Transverse colon (tissue), 3 donors: ENCODE data around the gene FGR.
"Not testable (repeated sequence)": the region's sequence is repeated elsewhere in the genome, so short reads cannot be mapped to it uniquely, and the experiment has no call there.

Experiments used
- EP300 ChIP-seq: sonication (generic); formaldehyde crosslinking; IDR thresholded peaks from one replicate; pipeline ENCODE4 v1.6.1; 2017; ENCODE audit warnings: antibody characterized with exemption, low read depth
- POLR2A ChIP-seq: fragments of 450-650 bp; IDR thresholded peaks from one replicate; pipeline ENCODE4 v1.6.1; 2016; ENCODE audit warnings: antibody characterized with exemption, mild to moderate bottlenecking, moderate library complexity
- TF ChIP-seq, protein P1 (sequence below), 5 experiments: fragments of 200-600 bp in 3 of 5; fragments of 450-650 bp in 2 of 5; sonication (generic) in 3 of 5; IDR thresholded peaks; 1 replicate in 2 of 5; 2 replicates in 3 of 5; pipeline ENCODE4 v1.5.1; 2016 to 2017; ENCODE audit warnings: antibody characterized with exemption in 5 of 5, inconsistent platforms in 3 of 5, mild to moderate bottlenecking in 2 of 5, moderate library complexity in 1 of 5

DNA sequence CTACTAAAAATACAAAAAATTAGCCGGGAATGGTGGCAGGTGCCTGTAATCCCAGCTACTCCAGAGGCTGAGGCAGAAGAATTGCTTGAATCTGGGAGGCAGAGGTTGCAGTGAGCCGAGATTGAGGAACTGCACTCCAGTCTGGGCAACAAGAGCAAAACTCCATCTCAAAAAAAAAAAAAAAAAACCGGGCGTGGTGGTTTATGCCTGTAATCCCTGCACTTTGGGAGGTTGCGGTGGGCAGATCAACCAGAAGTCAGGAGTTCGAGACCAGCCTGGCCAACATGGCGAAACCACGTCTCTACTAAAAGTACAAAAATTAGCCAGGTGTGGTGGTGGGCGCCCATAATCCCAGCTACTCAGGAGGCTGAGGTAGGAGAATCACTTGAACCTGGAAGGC is 5.5 kb upstream of the FGR start:
- TF ChIP-seq, protein P1, sequence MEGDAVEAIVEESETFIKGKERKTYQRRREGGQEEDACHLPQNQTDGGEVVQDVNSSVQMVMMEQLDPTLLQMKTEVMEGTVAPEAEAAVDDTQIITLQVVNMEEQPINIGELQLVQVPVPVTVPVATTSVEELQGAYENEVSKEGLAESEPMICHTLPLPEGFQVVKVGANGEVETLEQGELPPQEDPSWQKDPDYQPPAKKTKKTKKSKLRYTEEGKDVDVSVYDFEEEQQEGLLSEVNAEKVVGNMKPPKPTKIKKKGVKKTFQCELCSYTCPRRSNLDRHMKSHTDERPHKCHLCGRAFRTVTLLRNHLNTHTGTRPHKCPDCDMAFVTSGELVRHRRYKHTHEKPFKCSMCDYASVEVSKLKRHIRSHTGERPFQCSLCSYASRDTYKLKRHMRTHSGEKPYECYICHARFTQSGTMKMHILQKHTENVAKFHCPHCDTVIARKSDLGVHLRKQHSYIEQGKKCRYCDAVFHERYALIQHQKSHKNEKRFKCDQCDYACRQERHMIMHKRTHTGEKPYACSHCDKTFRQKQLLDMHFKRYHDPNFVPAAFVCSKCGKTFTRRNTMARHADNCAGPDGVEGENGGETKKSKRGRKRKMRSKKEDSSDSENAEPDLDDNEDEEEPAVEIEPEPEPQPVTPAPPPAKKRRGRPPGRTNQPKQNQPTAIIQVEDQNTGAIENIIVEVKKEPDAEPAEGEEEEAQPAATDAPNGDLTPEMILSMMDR (IDR thresholded peaks at IDR 0.05): not testable (repeated sequence)
- TF ChIP-seq POLR2A, EP300: not testable (repeated sequence)
